ENCODE results near the gene OMA1. TPM values are rescaled to one million over a fixed set of nuclear protein-coding genes. Genes with fewer than 3 reads are reported as not detected.
"Not testable (repeated sequence)": the region's sequence is repeated elsewhere in the genome, so short reads cannot be mapped to it uniquely, and the experiment has no call there.

The OMA1 gene
- total RNA-seq, 1 donor from 2014 or later: 9.3 TPM

DNA sequence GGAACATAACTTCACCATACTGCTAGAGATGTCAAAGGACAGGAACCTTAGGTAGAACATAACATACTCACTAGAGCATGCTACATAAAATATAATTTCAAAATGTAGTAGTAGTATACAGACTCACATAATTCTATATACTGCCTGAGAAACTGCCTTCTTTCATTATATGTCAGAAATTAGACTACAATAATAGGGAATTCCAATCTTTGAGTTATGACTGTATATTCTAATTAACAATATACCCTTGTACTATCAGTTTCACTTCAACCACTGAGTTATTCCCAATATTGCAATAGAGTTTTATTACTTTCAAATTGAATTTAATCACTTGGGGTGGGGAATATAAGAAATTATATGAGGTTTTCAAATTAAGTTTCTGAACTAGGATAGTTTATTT is 44.0 kb downstream of the OMA1 start:
- TF ChIP-seq, protein P1, sequence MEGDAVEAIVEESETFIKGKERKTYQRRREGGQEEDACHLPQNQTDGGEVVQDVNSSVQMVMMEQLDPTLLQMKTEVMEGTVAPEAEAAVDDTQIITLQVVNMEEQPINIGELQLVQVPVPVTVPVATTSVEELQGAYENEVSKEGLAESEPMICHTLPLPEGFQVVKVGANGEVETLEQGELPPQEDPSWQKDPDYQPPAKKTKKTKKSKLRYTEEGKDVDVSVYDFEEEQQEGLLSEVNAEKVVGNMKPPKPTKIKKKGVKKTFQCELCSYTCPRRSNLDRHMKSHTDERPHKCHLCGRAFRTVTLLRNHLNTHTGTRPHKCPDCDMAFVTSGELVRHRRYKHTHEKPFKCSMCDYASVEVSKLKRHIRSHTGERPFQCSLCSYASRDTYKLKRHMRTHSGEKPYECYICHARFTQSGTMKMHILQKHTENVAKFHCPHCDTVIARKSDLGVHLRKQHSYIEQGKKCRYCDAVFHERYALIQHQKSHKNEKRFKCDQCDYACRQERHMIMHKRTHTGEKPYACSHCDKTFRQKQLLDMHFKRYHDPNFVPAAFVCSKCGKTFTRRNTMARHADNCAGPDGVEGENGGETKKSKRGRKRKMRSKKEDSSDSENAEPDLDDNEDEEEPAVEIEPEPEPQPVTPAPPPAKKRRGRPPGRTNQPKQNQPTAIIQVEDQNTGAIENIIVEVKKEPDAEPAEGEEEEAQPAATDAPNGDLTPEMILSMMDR (IDR thresholded peaks at IDR 0.05): no peak
- H3K36me3 Mint-ChIP-seq (ENCODE audit: low read depth): peaks cover 2% of the 10 kb centered on the region
- no peaks in the 10 kb centered on the region for H3K27me3 Mint-ChIP-seq (ENCODE audit: low read depth)
- no peak for DNase-seq (ENCODE audit: low spot score)
- H3K27ac Mint-ChIP-seq (ENCODE audit: unreplicated experiment): no peak overlapping the region
- no peaks in the 10 kb centered on the region for H3K9me3 Mint-ChIP-seq (ENCODE audit: low read depth)
- H3K4me1 Mint-ChIP-seq (ENCODE audit: low read depth): peaks cover 10% of the 10 kb centered on the region
- H3K4me3 Mint-ChIP-seq (ENCODE audit: unreplicated experiment): no peak overlapping the region

DNA sequence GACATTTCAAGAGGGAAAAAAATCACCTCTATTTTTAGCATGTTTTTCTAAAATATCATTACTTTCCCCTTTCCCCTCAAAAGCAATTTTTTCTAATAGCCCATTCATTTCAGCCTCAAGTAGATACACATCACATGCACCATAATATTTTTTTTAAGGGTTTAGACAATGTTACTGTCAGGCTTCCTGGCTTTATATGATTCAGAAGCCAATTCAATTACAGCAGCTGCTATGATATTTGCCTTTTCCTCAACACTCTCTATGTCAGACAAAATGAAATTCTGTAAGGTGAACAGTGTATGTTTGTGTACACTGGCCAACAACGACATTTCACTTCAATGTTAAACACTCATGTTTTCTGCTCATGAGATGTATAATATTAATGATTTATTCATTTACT is 46.5 kb downstream of the OMA1 start:
- no peak overlapping the region for H3K27ac Mint-ChIP-seq (ENCODE audit: unreplicated experiment)
- DNase-seq (ENCODE audit: low spot score): no peak
- H3K9me3 Mint-ChIP-seq (ENCODE audit: low read depth): no peaks in the 10 kb centered on the region
- peaks cover 10% of the 10 kb centered on the region for H3K4me1 Mint-ChIP-seq (ENCODE audit: low read depth)
- peaks cover 2% of the 10 kb centered on the region for H3K36me3 Mint-ChIP-seq (ENCODE audit: low read depth)
- no peaks in the 10 kb centered on the region for H3K27me3 Mint-ChIP-seq (ENCODE audit: low read depth)
- TF ChIP-seq, protein P1 (IDR thresholded peaks at IDR 0.05): no peak
- H3K4me3 Mint-ChIP-seq (ENCODE audit: unreplicated experiment): no peak overlapping the region

DNA sequence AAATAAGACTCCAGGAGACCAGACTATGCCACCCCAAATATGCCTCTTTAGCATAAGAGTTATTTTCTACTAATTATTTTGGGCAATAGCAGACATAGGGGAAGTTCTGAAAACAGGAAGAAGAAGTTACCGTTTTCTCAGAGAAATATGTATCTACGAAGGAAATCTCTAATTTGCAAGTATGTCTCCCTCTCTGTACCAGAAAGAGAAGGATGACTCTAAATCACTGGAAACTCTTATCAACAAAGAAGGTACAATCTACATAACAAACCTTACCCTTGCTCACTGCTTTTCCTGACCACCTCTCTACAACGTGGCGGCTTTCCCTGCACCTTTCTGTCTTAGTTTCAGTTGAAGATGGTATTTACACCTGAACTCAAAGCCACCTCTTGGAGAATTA is 49.0 kb downstream of the OMA1 start:
- H3K27ac Mint-ChIP-seq (ENCODE audit: unreplicated experiment): no peak overlapping the region
- H3K4me3 Mint-ChIP-seq (ENCODE audit: unreplicated experiment): no peak overlapping the region
- no peak for DNase-seq (ENCODE audit: low spot score)
- TF ChIP-seq, protein P1 (IDR thresholded peaks at IDR 0.05): no peak
- peaks cover 10% of the 10 kb centered on the region for H3K4me1 Mint-ChIP-seq (ENCODE audit: low read depth)
- H3K36me3 Mint-ChIP-seq (ENCODE audit: low read depth): peaks cover 3% of the 10 kb centered on the region
- no peaks in the 10 kb centered on the region for H3K27me3 Mint-ChIP-seq (ENCODE audit: low read depth)
- H3K9me3 Mint-ChIP-seq (ENCODE audit: low read depth): no peaks in the 10 kb centered on the region

DNA sequence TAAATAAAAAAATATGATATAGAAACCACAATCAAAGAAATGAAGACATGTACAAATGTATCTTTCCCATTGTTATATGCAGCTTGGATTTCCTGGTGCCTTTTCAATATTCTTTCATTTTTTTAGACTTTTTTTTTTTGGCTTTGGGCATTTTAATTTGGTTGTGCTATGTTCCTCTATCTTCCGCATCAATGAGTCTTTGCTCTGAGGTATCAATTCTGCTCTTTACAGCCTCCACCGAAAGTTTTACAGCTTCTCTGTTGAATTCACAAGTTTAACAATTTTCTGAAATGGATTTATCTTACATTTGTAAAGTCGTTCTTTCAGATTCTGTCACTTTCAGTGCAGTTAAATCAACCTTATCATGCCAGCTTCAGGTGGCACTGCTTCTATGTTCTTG is 50.5 kb downstream of the OMA1 start:
- Mint-ChIP-seq H3K27me3 (ENCODE audit: low read depth) (no peaks in the 10 kb centered on the region), H3K4me1 (ENCODE audit: low read depth) (peaks cover 10% of the 10 kb centered on the region), H3K27ac (ENCODE audit: unreplicated experiment) (no peak overlapping the region), H3K4me3 (ENCODE audit: unreplicated experiment) (no peak overlapping the region), H3K36me3 (ENCODE audit: low read depth) (peaks cover 10% of the 10 kb centered on the region), H3K9me3 (ENCODE audit: low read depth) (peaks cover 7% of the 10 kb centered on the region)
- DNase-seq (ENCODE audit: low spot score): no peak
- TF ChIP-seq, protein P1 (IDR thresholded peaks at IDR 0.05): no peak

DNA sequence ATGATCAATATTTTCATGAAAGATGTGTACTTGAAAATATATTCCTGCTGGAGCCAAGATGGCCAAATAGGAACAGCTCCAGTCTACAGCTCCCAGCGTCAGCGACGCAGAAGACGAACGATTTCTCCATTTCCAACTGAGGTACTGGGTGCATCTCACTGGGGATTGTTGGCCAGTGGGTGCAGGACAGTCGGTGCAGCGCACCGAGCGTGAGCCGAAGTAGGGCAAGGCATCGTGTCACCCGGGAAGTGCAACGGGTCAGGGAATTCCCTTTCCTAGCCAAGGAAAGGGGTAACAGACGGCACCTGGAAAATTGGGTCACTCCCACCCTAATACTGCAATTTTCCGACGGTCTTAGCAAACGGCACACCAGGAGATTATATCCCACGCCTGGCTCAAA is 57.6 kb downstream of the OMA1 start:
- H3K27ac Mint-ChIP-seq (ENCODE audit: unreplicated experiment); DNase-seq (ENCODE audit: low spot score); H3K27me3 Mint-ChIP-seq (ENCODE audit: low read depth); H3K4me3 Mint-ChIP-seq (ENCODE audit: unreplicated experiment); H3K4me1 Mint-ChIP-seq (ENCODE audit: low read depth): not testable (repeated sequence)
- Mint-ChIP-seq H3K36me3 (ENCODE audit: low read depth) (peaks cover 14% of the 10 kb centered on the region), H3K9me3 (ENCODE audit: low read depth) (peaks cover 14% of the 10 kb centered on the region)

DNA sequence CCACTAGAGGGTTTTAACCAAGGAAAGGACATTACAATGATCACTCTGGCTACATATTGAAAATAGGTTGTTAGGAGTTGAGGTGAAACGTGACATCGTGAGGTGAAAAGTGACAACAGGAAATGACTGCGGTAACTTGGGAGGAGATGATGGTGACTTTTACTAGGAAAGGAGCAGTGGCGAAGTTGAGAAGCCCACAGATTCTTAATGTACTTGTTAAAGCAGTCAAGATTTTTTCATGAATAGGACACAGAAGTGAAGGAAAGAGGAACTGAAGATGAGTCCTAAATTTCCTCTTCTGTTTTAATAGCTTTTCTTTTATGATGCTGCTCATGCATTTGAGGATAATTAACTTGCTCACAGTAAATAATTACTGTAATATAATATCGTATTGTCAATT is 59.5 kb downstream of the OMA1 start:
- Mint-ChIP-seq H3K4me3 (ENCODE audit: unreplicated experiment) (no peak overlapping the region), H3K36me3 (ENCODE audit: low read depth) (peaks cover 12% of the 10 kb centered on the region), H3K4me1 (ENCODE audit: low read depth) (no peaks in the 10 kb centered on the region), H3K27me3 (ENCODE audit: low read depth) (no peaks in the 10 kb centered on the region), H3K27ac (ENCODE audit: unreplicated experiment) (no peak overlapping the region), H3K9me3 (ENCODE audit: low read depth) (peaks cover 11% of the 10 kb centered on the region)
- TF ChIP-seq, protein P1 (IDR thresholded peaks at IDR 0.05): no peak
- DNase-seq (ENCODE audit: low spot score): no peak

Data from chondrocyte (in vitro differentiated cells).